HK-2 (cell line): ENCODE measurements around the gene DCTN4.

Source experiments
- DNase-seq: peaks from one replicate; pipeline ENCODE4 v3.0.0-alpha.2; 2018; ENCODE audit not compliant: unreplicated experiment

DCTN4 gene

GRCh38 chr5:150670948-150671310 lies 87.9 kb downstream of the DCTN4 start:
- no peak for DNase-seq

GRCh38 chr5:150670275-150670947 lies 88.4 kb downstream of the DCTN4 start:
- no peak for DNase-seq

- DNase-seq = no peak
These were observed 93.8 kb downstream of the DCTN4 start for GRCh38 chr5:150665044-150665443.

GRCh38 chr5:150663936-150664335 lies 94.9 kb downstream of the DCTN4 start:
- DNase-seq = no peak

GRCh38 chr5:150662731-150663516 lies 95.9 kb downstream of the DCTN4 start:
- DNase-seq = no peak

- no peak for DNase-seq
These were observed 96.8 kb downstream of the DCTN4 start for GRCh38 chr5:150661821-150662596.

- no peak for DNase-seq
These were observed 97.7 kb downstream of the DCTN4 start, which contains the start of gene MYOZ3 for GRCh38 chr5:150661086-150661485. Gene MYOZ3, plus strand, starts transcription at chr5:150661251. Its CDS starts 1,691 bp downstream, at chr5:150662942.

- no peak for DNase-seq
These were observed 98.5 kb downstream of the DCTN4 start for GRCh38 chr5:150660108-150660831.

- no peak for DNase-seq
These were observed 99.3 kb downstream of the DCTN4 start for GRCh38 chr5:150659360-150660107.

GRCh38 chr5:150658699-150659265 lies 100.0 kb downstream of the DCTN4 start:
- no peak for DNase-seq
